ENCODE results near the gene NREP.

The NREP gene

GRCh38 chr5:111695991-111696390, 61.0 kb downstream of the NREP start:
- no peak for DNase-seq (ENCODE audit: low spot score)

GRCh38 chr5:111694133-111694532, 62.9 kb downstream of the NREP start:
- no peak for DNase-seq (ENCODE audit: low spot score)

- DNase-seq (ENCODE audit: low spot score): no peak
These were observed 65.1 kb downstream of the NREP start for GRCh38 chr5:111691914-111692313.

GRCh38 chr5:111691508-111691907, 65.5 kb downstream of the NREP start:
- no peak for DNase-seq (ENCODE audit: low spot score)

- no peak for DNase-seq (ENCODE audit: low spot score)
These were observed 67.5 kb downstream of the NREP start for GRCh38 chr5:111689357-111689935.

GRCh38 chr5:111685969-111686368, 71.0 kb downstream of the NREP start:
- no peak for DNase-seq (ENCODE audit: low spot score)

GRCh38 chr5:111682641-111683040, 74.4 kb downstream of the NREP start:
- no peak for DNase-seq (ENCODE audit: low spot score)

- DNase-seq (ENCODE audit: low spot score): no peak
These were observed 74.9 kb downstream of the NREP start for GRCh38 chr5:111682121-111682520.

- DNase-seq (ENCODE audit: low spot score): no peak
These were observed 75.4 kb downstream of the NREP start for GRCh38 chr5:111681414-111682120.

GRCh38 chr5:111680737-111681413, 76.1 kb downstream of the NREP start:
- DNase-seq (ENCODE audit: low spot score): no peak

- DNase-seq (ENCODE audit: low spot score): no peak
These were observed 77.4 kb downstream of the NREP start for GRCh38 chr5:111679611-111680010.
